Measurements from ENCODE around the gene CCDC197.

The CCDC197 gene

DNA sequence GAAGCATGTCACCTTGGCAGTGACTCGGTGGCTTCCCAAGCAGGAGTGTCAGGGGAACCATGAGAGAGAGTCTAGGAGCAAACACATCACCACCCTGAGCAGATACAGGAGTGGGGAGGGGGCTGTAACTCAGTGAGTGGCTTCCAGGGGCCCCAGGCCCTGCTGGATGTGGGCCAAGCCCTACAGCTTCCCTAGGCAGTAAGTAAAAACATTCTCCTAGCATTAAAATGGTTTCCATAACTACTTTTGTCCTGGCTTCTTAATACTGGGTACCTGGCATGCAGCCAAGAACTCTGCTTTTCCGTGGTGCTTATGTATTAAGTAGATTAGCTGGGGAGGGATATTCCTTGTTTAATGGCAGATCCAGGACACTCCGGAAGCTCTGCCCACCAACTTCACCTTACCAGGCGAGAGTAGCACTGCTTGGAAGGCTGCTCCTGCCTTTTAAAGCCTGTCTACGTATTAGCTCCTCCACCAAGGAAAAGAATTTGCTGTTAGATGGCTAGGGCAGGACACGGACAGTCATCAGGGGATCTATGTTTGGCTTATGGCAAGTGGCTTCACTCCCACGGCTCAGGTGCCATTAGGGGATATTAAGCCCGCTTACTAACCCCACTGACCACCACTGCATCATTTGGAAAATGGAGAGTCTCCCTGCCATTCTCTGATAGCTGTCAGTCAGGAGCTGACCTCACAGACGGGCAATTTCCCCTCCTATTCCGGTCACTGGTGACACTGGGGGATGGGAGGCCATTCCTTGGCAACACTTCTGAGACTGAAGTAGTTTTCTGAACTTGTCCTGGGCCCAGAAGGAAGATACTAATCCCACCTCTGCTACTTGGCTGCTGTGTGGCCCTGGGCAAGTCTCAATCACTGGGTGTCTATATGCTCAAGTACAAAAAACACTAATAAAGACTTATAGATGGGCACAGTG is 51.9 kb downstream of the CCDC197 start (continued):
- TF ChIP-seq, protein P1, sequence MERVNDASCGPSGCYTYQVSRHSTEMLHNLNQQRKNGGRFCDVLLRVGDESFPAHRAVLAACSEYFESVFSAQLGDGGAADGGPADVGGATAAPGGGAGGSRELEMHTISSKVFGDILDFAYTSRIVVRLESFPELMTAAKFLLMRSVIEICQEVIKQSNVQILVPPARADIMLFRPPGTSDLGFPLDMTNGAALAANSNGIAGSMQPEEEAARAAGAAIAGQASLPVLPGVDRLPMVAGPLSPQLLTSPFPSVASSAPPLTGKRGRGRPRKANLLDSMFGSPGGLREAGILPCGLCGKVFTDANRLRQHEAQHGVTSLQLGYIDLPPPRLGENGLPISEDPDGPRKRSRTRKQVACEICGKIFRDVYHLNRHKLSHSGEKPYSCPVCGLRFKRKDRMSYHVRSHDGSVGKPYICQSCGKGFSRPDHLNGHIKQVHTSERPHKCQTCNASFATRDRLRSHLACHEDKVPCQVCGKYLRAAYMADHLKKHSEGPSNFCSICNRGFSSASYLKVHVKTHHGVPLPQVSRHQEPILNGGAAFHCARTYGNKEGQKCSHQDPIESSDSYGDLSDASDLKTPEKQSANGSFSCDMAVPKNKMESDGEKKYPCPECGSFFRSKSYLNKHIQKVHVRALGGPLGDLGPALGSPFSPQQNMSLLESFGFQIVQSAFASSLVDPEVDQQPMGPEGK (tag by site-specific recombination; IDR thresholded peaks at IDR 0.05) = no peak
- TF ChIP-seq ZNF600 (tag by site-specific recombination; IDR thresholded peaks at IDR 0.05) = 0 out of 2 replicates have a peak, but pooled peaks have one; percentile 39
- no peak for TF ChIP-seq ZNF623 (tag by site-specific recombination; IDR thresholded peaks at IDR 0.05)
- TF ChIP-seq ZNF37A (tag by site-specific recombination; IDR thresholded peaks at IDR 0.05) = 0 out of 2 replicates have a peak, but pooled peaks have one; percentile 45
- TF ChIP-seq ZNF544 (tag by site-specific recombination; IDR thresholded peaks at IDR 0.05) = peak; percentile 94
- peak; percentile 42; the same call in 1 of the 2 replicates for TF ChIP-seq ZNF624 (tag by site-specific recombination; IDR thresholded peaks at IDR 0.05)
- peak; percentile 61; the same call in 1 of the 2 replicates for TF ChIP-seq ZNF184 (tag by site-specific recombination; IDR thresholded peaks at IDR 0.05)
- no peak for TF ChIP-seq ZBTB20 (tag by site-specific recombination; IDR thresholded peaks at IDR 0.05)
- TF ChIP-seq, protein P2, sequence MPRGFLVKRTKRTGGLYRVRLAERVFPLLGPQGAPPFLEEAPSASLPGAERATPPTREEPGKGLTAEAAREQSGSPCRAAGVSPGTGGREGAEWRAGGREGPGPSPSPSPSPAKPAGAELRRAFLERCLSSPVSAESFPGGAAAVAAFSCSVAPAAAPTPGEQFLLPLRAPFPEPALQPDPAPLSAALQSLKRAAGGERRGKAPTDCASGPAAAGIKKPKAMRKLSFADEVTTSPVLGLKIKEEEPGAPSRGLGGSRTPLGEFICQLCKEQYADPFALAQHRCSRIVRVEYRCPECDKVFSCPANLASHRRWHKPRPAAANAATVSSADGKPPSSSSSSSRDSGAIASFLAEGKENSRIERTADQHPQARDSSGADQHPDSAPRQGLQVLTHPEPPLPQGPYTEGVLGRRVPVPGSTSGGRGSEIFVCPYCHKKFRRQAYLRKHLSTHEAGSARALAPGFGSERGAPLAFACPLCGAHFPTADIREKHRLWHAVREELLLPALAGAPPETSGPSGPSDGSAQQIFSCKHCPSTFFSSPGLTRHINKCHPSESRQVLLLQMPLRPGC (tag by site-specific recombination; IDR thresholded peaks at IDR 0.05) = no peak

DNA sequence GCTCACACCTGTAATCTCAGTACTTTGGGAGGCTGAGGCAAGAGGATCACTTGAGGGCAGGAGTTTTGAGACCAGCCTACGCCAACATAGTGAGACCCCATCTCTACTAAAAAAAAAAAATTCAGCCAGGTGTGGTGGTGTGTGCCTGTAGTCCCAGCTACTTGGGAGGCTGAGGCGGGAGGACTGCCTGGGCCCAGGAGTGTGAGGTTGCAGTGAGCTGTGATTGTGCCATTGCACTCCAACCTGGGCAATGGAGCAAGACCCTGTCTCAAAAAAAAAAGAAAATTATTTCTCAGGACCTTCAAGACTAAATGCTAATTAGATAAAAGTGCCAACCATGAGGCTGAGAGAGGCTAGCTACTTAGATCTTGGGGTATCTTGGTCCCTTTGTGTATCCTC is 52.5 kb downstream of the CCDC197 start:
- TF ChIP-seq ZNF121 (tag by site-specific recombination; IDR thresholded peaks at IDR 0.05) (peak; percentile 68), SETDB1 (IDR thresholded peaks at IDR 0.05; ENCODE audit: insufficient read length, low read length) (no peak)
- peaks cover 40 to 96% of the 10 kb centered on the region in 2 experiments for H3K36me3 ChIP-seq (ENCODE audit: control insufficient read depth in 2 of 2, insufficient read depth in 1 of 2, low read length in 2 of 2)
- H3K27ac ChIP-seq (ENCODE audit: extremely low read depth, low read depth, low read length) = no peak overlapping the region
- H3K4me3 ChIP-seq (ENCODE audit: low read depth, low read length) = no peak overlapping the region
- no peaks in the 10 kb centered on the region for H3K9me3 ChIP-seq (ENCODE audit: control insufficient read depth, insufficient read depth, low read depth, low read length)
- CTCF ChIA-PET = interaction anchor here (0.6 to 5.2 kb wide), 6 partner anchors 11 to 121 kb away, joined by 3 to 33 read pairs (median 6); no protein-coding TSS in a partner anchor
- H3K4me1 ChIP-seq (ENCODE audit: control insufficient read depth, insufficient read depth, low read length) = peaks cover 4% of the 10 kb centered on the region; the same call in 1 of the 2 replicates
- POLR2A ChIA-PET = no interaction called here

DNA sequence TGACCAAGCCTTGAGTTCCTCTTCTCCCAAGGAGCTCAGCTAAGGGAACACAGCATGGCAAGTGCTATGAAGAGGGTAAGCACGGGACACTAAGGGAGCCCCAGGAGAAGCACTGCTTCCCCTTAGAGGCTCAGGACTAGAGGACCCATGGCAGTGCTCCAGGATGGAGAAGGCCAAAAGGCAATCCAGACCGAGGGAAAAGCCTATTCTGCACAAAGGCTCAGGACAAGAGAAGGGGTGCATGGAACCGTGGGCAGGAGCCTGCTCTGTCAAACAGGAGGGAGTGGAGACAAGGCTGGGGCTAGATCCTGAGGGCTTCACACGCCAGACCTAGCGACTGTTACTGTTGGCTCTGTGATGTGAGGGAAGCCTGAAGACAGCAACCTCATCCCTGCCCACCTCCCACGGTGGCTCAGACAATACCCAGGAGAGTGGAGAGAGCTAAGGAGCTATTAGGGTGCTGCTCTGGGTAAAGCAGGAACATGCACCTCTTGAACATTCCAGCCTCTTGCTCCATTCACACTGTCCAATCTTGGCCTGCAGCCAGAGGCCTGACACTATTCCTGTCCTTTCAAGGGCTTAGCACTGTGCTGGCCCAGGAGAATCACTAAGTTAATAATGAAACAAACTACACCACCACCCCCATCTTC is 53.3 kb downstream of the CCDC197 start:
- CTCF ChIA-PET = interaction anchor here (0.6 to 5.2 kb wide), 9 partner anchors 14 to 120 kb away, joined by 3 to 33 read pairs (median 4); no protein-coding TSS in a partner anchor
- POLR2A ChIA-PET = no interaction called here
- Histone ChIP-seq H3K4me1 (ENCODE audit: control insufficient read depth, insufficient read depth, low read length) (peaks cover 4% of the 10 kb centered on the region; the same call in 1 of the 2 replicates), H3K36me3 (ENCODE audit: control insufficient read depth in 2 of 2, insufficient read depth in 1 of 2, low read length in 2 of 2) (peaks cover 35 to 96% of the 10 kb centered on the region in 2 experiments), H3K9me3 (ENCODE audit: control insufficient read depth, insufficient read depth, low read depth, low read length) (no peaks in the 10 kb centered on the region), H3K4me3 (ENCODE audit: low read depth, low read length) (no peak overlapping the region), H3K27ac (ENCODE audit: extremely low read depth, low read depth, low read length) (no peak overlapping the region)
- TF ChIP-seq, protein P1 (tag by site-specific recombination; IDR thresholded peaks at IDR 0.05) = no peak
- TF ChIP-seq, protein P3, sequence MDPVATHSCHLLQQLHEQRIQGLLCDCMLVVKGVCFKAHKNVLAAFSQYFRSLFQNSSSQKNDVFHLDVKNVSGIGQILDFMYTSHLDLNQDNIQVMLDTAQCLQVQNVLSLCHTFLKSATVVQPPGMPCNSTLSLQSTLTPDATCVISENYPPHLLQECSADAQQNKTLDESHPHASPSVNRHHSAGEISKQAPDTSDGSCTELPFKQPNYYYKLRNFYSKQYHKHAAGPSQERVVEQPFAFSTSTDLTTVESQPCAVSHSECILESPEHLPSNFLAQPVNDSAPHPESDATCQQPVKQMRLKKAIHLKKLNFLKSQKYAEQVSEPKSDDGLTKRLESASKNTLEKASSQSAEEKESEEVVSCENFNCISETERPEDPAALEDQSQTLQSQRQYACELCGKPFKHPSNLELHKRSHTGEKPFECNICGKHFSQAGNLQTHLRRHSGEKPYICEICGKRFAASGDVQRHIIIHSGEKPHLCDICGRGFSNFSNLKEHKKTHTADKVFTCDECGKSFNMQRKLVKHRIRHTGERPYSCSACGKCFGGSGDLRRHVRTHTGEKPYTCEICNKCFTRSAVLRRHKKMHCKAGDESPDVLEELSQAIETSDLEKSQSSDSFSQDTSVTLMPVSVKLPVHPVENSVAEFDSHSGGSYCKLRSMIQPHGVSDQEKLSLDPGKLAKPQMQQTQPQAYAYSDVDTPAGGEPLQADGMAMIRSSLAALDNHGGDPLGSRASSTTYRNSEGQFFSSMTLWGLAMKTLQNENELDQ (tag by site-specific recombination; IDR thresholded peaks at IDR 0.05; ENCODE audit: low read depth) = no peak
- TF ChIP-seq ZNF155 (tag by site-specific recombination; IDR thresholded peaks at IDR 0.05) = no peak
- no peak for TF ChIP-seq ZNF596 (tag by site-specific recombination; IDR thresholded peaks at IDR 0.05)
- TF ChIP-seq, protein P4, sequence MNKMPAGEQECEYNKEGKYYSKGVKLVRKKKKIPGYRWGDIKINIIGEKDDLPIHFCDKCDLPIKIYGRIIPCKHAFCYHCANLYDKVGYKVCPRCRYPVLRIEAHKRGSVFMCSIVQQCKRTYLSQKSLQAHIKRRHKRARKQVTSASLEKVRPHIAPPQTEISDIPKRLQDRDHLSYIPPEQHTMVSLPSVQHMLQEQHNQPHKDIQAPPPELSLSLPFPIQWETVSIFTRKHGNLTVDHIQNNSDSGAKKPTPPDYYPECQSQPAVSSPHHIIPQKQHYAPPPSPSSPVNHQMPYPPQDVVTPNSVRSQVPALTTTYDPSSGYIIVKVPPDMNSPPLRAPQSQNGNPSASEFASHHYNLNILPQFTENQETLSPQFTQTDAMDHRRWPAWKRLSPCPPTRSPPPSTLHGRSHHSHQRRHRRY (tag by site-specific recombination; IDR thresholded peaks at IDR 0.05) = no peak
- TF ChIP-seq ZFP37 (tag by site-specific recombination; IDR thresholded peaks at IDR 0.05) = no peak
- no peak for TF ChIP-seq ZBTB48 (tag by site-specific recombination; IDR thresholded peaks at IDR 0.05)
- no peak for TF ChIP-seq ZNF37A (tag by site-specific recombination; IDR thresholded peaks at IDR 0.05)
- TF ChIP-seq ZBTB17 (tag by site-specific recombination; IDR thresholded peaks at IDR 0.05) = no peak
